Left lung (tissue), 10 donors: ENCODE results near the gene HES5. TPM values are rescaled to one million over a fixed set of nuclear protein-coding genes. Genes with fewer than 3 reads are reported as not detected.

ENCODE experiments used
- ATAC-seq: fragments of 200-7000 bp; cut with Tn5 transposase; one replicate; pipeline ENCODE4 v1.9.1; 2020; ENCODE audit warnings: moderate library complexity
- DNase-seq, 4 donors: peaks; one replicate each; pipeline ENCODE4 v3.0.0-alpha.2; 2013 to 2020
- H3K27ac ChIP-seq, 2 donors: fragments of 200-600 bp; sonication (generic) in 1 of 2; one replicate each; pipeline versions ENCODE4 v1.5.0 to v1.8.0; 2020 to 2021
- H3K27me3 ChIP-seq, 2 donors: fragments of 200-600 bp; sonication (generic) in 1 of 2; one replicate each; pipeline versions ENCODE4 v1.5.0 to v1.8.0; 2020 to 2021
- H3K36me3 ChIP-seq, 2 donors: fragments of 200-600 bp; sonication (generic) in 1 of 2; one replicate each; pipeline versions ENCODE4 v1.5.0 to v1.8.0; 2020 to 2021
- H3K4me1 ChIP-seq, 2 donors: fragments of 200-600 bp; one replicate each; pipeline ENCODE4 v1.8.0; 2021
- H3K4me3 ChIP-seq, 2 donors: fragments of 200-600 bp; sonication (generic) in 1 of 2; one replicate each; pipeline versions ENCODE4 v1.5.0 to v1.8.0; 2020 to 2021; ENCODE audit warnings: mild to moderate bottlenecking in 1 of 2
- H3K9me3 ChIP-seq, 2 donors: fragments of 200-600 bp; sonication (generic) in 1 of 2; one replicate each; pipeline versions ENCODE4 v1.5.0 to v1.8.0; 2020 to 2021
- intact Hi-C, 2 donors: fragments of 100-400 bp; cut with DNase I; formaldehyde crosslinking; loops; one replicate each; pipeline versions ENCODE4 v1.11.2 to v1.14.2; 2022
- polyA plus RNA-seq, 6 donors: library from polyadenylated mRNA; unstranded; fragments of 120-200 nt; gene quantifications; one replicate each; pipeline ENCODE4 v1.2.1, GENCODE V29; 2013; ENCODE audit not compliant: insufficient read length in 6 of 6
- total RNA-seq, 2 donors: library from RNA; stranded (reverse); fragmentation: NEBNext Ultra II Directional; extraction: Animal tissue kit (Norgen Biotek cat#: 25700); gene quantifications; one replicate each; pipeline ENCODE4 v1.2.1, GENCODE V29; 2021
- TF ChIP-seq, protein P1 (sequence below), 2 donors: fragments of 200-600 bp; sonication (generic) in 1 of 2; IDR thresholded peaks; one replicate each; pipeline versions ENCODE4 v1.5.0 to v1.8.0; 2021; ENCODE audit warnings: antibody characterized with exemption in 2 of 2
- donor health status: DM: no; HTN: yes; CAD: no.
- donor health status: DM: no; HTN: no; CAD: no.

The HES5 gene
- total and polyA plus RNA-seq, 8 donors, result 0.21 to 1.2 (median 0.65) TPM

GRCh38 chr1:2494323-2494693 lies 35.8 kb downstream of the HES5 start:
- TF ChIP-seq, protein P1, sequence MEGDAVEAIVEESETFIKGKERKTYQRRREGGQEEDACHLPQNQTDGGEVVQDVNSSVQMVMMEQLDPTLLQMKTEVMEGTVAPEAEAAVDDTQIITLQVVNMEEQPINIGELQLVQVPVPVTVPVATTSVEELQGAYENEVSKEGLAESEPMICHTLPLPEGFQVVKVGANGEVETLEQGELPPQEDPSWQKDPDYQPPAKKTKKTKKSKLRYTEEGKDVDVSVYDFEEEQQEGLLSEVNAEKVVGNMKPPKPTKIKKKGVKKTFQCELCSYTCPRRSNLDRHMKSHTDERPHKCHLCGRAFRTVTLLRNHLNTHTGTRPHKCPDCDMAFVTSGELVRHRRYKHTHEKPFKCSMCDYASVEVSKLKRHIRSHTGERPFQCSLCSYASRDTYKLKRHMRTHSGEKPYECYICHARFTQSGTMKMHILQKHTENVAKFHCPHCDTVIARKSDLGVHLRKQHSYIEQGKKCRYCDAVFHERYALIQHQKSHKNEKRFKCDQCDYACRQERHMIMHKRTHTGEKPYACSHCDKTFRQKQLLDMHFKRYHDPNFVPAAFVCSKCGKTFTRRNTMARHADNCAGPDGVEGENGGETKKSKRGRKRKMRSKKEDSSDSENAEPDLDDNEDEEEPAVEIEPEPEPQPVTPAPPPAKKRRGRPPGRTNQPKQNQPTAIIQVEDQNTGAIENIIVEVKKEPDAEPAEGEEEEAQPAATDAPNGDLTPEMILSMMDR (IDR thresholded peaks at IDR 0.05), result no peak
- Histone ChIP-seq H3K36me3 (no peaks in the 10 kb centered on the region), H3K27ac (no peak overlapping the region), H3K4me3 (no peak overlapping the region), H3K27me3 (peaks cover 0 to 63% of the 10 kb centered on the region in 2 donors), H3K9me3 (peaks cover 0 to 3% of the 10 kb centered on the region in 2 donors), H3K4me1 (no peaks in the 10 kb centered on the region)
- ATAC-seq (peak; percentile 58), DNase-seq (no peak)
- intact Hi-C loops, result no loop called here

- DNase-seq, result no peak
- Histone ChIP-seq H3K9me3 (peaks cover 0 to 8% of the 10 kb centered on the region in 2 donors), H3K27me3 (peaks cover 0 to 58% of the 10 kb centered on the region in 2 donors), H3K27ac (no peak overlapping the region), H3K4me3 (no peak overlapping the region), H3K36me3 (no peaks in the 10 kb centered on the region), H3K4me1 (no peaks in the 10 kb centered on the region)
- no peak for ATAC-seq
- TF ChIP-seq, protein P1 (IDR thresholded peaks at IDR 0.05), result no peak
- intact Hi-C loops, result no loop called here
Measured at GRCh38 chr1:2493691-2494322, 36.3 kb downstream of the HES5 start.

GRCh38 chr1:2493218-2493617 lies 36.8 kb downstream of the HES5 start:
- ATAC-seq, result no peak
- TF ChIP-seq, protein P1 (IDR thresholded peaks at IDR 0.05), result no peak

DNA sequence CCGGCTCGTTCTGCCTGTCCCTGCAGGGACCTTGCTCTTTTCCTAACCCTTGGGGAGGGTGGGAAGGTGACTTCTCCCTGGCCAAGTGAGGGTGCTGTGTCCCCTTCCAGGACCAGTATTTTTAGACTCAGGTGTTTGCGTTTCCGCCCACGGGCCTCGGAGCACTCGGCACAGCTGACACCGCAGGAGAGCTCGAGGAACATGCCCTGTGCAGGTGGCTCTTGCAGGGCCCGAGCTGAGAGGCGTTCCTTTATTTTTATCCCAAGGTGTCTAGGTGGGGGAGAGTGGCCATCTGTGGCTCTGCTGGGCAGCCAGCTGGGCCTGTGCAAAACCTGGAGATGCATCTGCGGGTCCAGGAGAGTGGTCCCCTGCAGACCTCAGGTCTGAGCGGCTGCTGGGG lies 38.0 kb downstream of the HES5 start:
- no peaks in the 10 kb centered on the region for H3K4me1 ChIP-seq
- H3K27ac ChIP-seq, result no peak overlapping the region
- intact Hi-C loops, result no loop called here
- TF ChIP-seq, protein P1 (IDR thresholded peaks at IDR 0.05), result no peak
- H3K4me3 ChIP-seq, result no peak overlapping the region
- ATAC-seq (no peak), DNase-seq (no peak)
- H3K27me3 ChIP-seq, result peaks cover 0 to 40% of the 10 kb centered on the region in 2 donors
- H3K36me3 ChIP-seq, result no peaks in the 10 kb centered on the region
- peaks cover 0 to 20% of the 10 kb centered on the region in 2 donors for H3K9me3 ChIP-seq

More at GRCh38 chr1:2493218-2493617, 36.8 kb downstream of the HES5 start:
- Histone ChIP-seq H3K4me1 (no peaks in the 10 kb centered on the region), H3K36me3 (no peaks in the 10 kb centered on the region), H3K27ac (no peak overlapping the region), H3K27me3 (peaks cover 0 to 52% of the 10 kb centered on the region in 2 donors), H3K9me3 (peaks cover 0 to 13% of the 10 kb centered on the region in 2 donors), H3K4me3 (no peak overlapping the region)
- intact Hi-C loops, result no loop called here
- DNase-seq, result no peak

- no peak overlapping the region for H3K27ac ChIP-seq
- no peaks in the 10 kb centered on the region for H3K36me3 ChIP-seq
- peaks cover 0 to 20% of the 10 kb centered on the region in 2 donors for H3K9me3 ChIP-seq
- peaks cover 0 to 35% of the 10 kb centered on the region in 2 donors for H3K27me3 ChIP-seq
- no peak overlapping the region for H3K4me3 ChIP-seq
- TF ChIP-seq, protein P1 (IDR thresholded peaks at IDR 0.05), result no peak
- intact Hi-C loops, result no loop called here
- no peak for DNase-seq
- no peak for ATAC-seq
- H3K4me1 ChIP-seq, result no peaks in the 10 kb centered on the region
Measured at GRCh38 chr1:2489615-2490014, 40.4 kb downstream of the HES5 start.
